HG02852 (cell line): ENCODE data around the gene EEPD1.
"Not testable (repeated sequence)": the region's sequence is repeated elsewhere in the genome, so short reads cannot be mapped to it uniquely, and the experiment has no call there.

Experiments
- ATAC-seq: cut with Tn5 transposase; IDR thresholded peaks from one replicate; pipeline ENCODE4 v1.9.1; 2021; ENCODE audit warnings: mild to moderate bottlenecking, moderate library complexity; ENCODE audit not compliant: unreplicated experiment

EEPD1 gene

GRCh38 chr7:36314491-36314890 lies 161.4 kb downstream of the EEPD1 start:
- ATAC-seq = no peak

GRCh38 chr7:36315309-36315944 lies 162.4 kb downstream of the EEPD1 start:
- no peak for ATAC-seq

GRCh38 chr7:36316319-36316718 lies 163.3 kb downstream of the EEPD1 start:
- no peak for ATAC-seq

- no peak for ATAC-seq
These were observed 164.2 kb downstream of the EEPD1 start for GRCh38 chr7:36317276-36317675.

- ATAC-seq = no peak
These were observed 165.1 kb downstream of the EEPD1 start for GRCh38 chr7:36318116-36318515.

- not testable (repeated sequence) for ATAC-seq
These were observed 168.2 kb downstream of the EEPD1 start for GRCh38 chr7:36321284-36321683.

GRCh38 chr7:36336390-36336789 lies 183.3 kb downstream of the EEPD1 start:
- ATAC-seq = no peak

- ATAC-seq = no peak
These were observed 185.2 kb downstream of the EEPD1 start for GRCh38 chr7:36338256-36338655.

- no peak for ATAC-seq
These were observed 190.5 kb downstream of the EEPD1 start for GRCh38 chr7:36343548-36343947.

- ATAC-seq = no peak
These were observed 191.6 kb downstream of the EEPD1 start for GRCh38 chr7:36344622-36345021.

GRCh38 chr7:36346260-36346831 lies 193.3 kb downstream of the EEPD1 start:
- ATAC-seq = no peak

GRCh38 chr7:36348256-36348655 lies 195.2 kb downstream of the EEPD1 start:
- no peak for ATAC-seq

GRCh38 chr7:36348771-36349170 lies 195.7 kb downstream of the EEPD1 start:
- ATAC-seq = no peak

GRCh38 chr7:36349626-36350025 lies 196.6 kb downstream of the EEPD1 start:
- ATAC-seq = no peak
